Immature natural killer cell (primary cell): ENCODE measurements around the gene BPGM. TPM values are rescaled to one million over a fixed set of nuclear protein-coding genes. Genes with fewer than 3 reads are reported as not detected.

Experiments used
- DNase-seq, 3 donors: peaks; one replicate each; pipeline ENCODE4 v3.0.0; 2022; ENCODE audit warnings: mixed read lengths in 1 of 3
- H3K27ac Mint-ChIP-seq, 6 donors: one replicate each; pipeline ENCODE4 v1.8.0; 2020; ENCODE audit warnings: mixed read lengths in 6 of 6, mild to moderate bottlenecking in 5 of 6, inconsistent platforms in 4 of 6, moderate library complexity in 3 of 6
- H3K27me3 Mint-ChIP-seq, 3 donors: one replicate each; pipeline ENCODE4 v1.8.0; 2020 to 2021; ENCODE audit warnings: low read depth in 3 of 3, mild to moderate bottlenecking in 3 of 3, mixed read lengths in 3 of 3, moderate library complexity in 3 of 3, inconsistent platforms in 1 of 3
- H3K36me3 Mint-ChIP-seq, 3 donors: one replicate each; pipeline ENCODE4 v1.8.0; 2020; ENCODE audit warnings: mixed read lengths in 3 of 3, inconsistent platforms in 2 of 3, mild to moderate bottlenecking in 2 of 3
- H3K4me1 Mint-ChIP-seq, 2 donors: one replicate each; pipeline ENCODE4 v1.8.0; 2020; ENCODE audit warnings: inconsistent platforms in 2 of 2, mild to moderate bottlenecking in 2 of 2, mixed read lengths in 2 of 2, moderate library complexity in 1 of 2
- H3K4me3 Mint-ChIP-seq, 5 donors: one replicate each; pipeline ENCODE4 v1.8.0; 2020; ENCODE audit warnings: mild to moderate bottlenecking in 5 of 5, mixed read lengths in 5 of 5, inconsistent platforms in 3 of 5, moderate library complexity in 3 of 5
- H3K9me3 Mint-ChIP-seq, 6 donors: one replicate each; pipeline ENCODE4 v1.8.0; 2020; ENCODE audit warnings: mild to moderate bottlenecking in 6 of 6, mixed read lengths in 6 of 6, inconsistent platforms in 4 of 6, moderate library complexity in 3 of 6
- polyA plus RNA-seq, 3 donors: library from polyadenylated mRNA; unstranded; fragments of 300-500 nt; fragmentation: Illumina TruSeq; gene quantifications; one replicate each; pipeline ENCODE4 v1.2.3, GENCODE V29; 2021

The BPGM gene
- polyA plus RNA-seq, 3 donors from 2014 or later = 58.3 to 71.3 (median 59.5) TPM

GRCh38 chr7:134699021-134699818 is 52.6 kb downstream of the BPGM start:
- H3K27ac Mint-ChIP-seq = no peak overlapping the region
- peaks cover 0 to 4% (median 2%) of the 10 kb centered on the region in 3 donors for H3K27me3 Mint-ChIP-seq
- no peaks in the 10 kb centered on the region for H3K4me1 Mint-ChIP-seq
- no peaks in the 10 kb centered on the region for H3K9me3 Mint-ChIP-seq
- H3K36me3 Mint-ChIP-seq = no peaks in the 10 kb centered on the region
- DNase-seq = no peak
- H3K4me3 Mint-ChIP-seq = no peak overlapping the region

GRCh38 chr7:134699899-134700298 is 53.2 kb downstream of the BPGM start:
- Mint-ChIP-seq H3K4me1 (no peaks in the 10 kb centered on the region), H3K27me3 (peaks cover 0 to 2% (median 0%) of the 10 kb centered on the region in 3 donors), H3K36me3 (no peaks in the 10 kb centered on the region), H3K27ac (no peak overlapping the region), H3K4me3 (no peak overlapping the region), H3K9me3 (no peaks in the 10 kb centered on the region)
- DNase-seq = no peak

- no peaks in the 10 kb centered on the region for H3K4me1 Mint-ChIP-seq
- no peak overlapping the region for H3K4me3 Mint-ChIP-seq
- DNase-seq = peak; percentile 7 to 50 (median 29)
- no peaks in the 10 kb centered on the region for H3K9me3 Mint-ChIP-seq
- H3K27me3 Mint-ChIP-seq = peaks cover 0 to 2% (median 0%) of the 10 kb centered on the region in 3 donors
- no peak overlapping the region for H3K27ac Mint-ChIP-seq
- H3K36me3 Mint-ChIP-seq = no peaks in the 10 kb centered on the region
These were observed 54.6 kb downstream of the BPGM start for GRCh38 chr7:134701272-134701671.

- Mint-ChIP-seq H3K4me3 (no peak overlapping the region), H3K4me1 (no peaks in the 10 kb centered on the region), H3K27ac (no peak overlapping the region), H3K36me3 (no peaks in the 10 kb centered on the region), H3K9me3 (no peaks in the 10 kb centered on the region), H3K27me3 (peaks cover 0 to 2% (median 0%) of the 10 kb centered on the region in 3 donors)
- DNase-seq = no peak
These were observed 56.0 kb downstream of the BPGM start for GRCh38 chr7:134702366-134703240.

- H3K4me3 Mint-ChIP-seq = no peak overlapping the region
- H3K36me3 Mint-ChIP-seq = no peaks in the 10 kb centered on the region
- peaks cover 0 to 2% (median 0%) of the 10 kb centered on the region in 3 donors for H3K27me3 Mint-ChIP-seq
- H3K27ac Mint-ChIP-seq = no peak overlapping the region
- H3K4me1 Mint-ChIP-seq = no peaks in the 10 kb centered on the region
- DNase-seq = no peak
- H3K9me3 Mint-ChIP-seq = no peaks in the 10 kb centered on the region
These were observed 56.6 kb downstream of the BPGM start for GRCh38 chr7:134703241-134703594.

GRCh38 chr7:134703782-134704181 is 57.1 kb downstream of the BPGM start:
- no peak for DNase-seq
- no peak overlapping the region for H3K27ac Mint-ChIP-seq
- peaks cover 0 to 2% (median 0%) of the 10 kb centered on the region in 3 donors for H3K27me3 Mint-ChIP-seq
- no peaks in the 10 kb centered on the region for H3K36me3 Mint-ChIP-seq
- no peak overlapping the region for H3K4me3 Mint-ChIP-seq
- H3K9me3 Mint-ChIP-seq = no peaks in the 10 kb centered on the region
- no peaks in the 10 kb centered on the region for H3K4me1 Mint-ChIP-seq

GRCh38 chr7:134704827-134705226 is 58.2 kb downstream of the BPGM start:
- no peaks in the 10 kb centered on the region for H3K36me3 Mint-ChIP-seq
- no peaks in the 10 kb centered on the region for H3K9me3 Mint-ChIP-seq
- no peak for DNase-seq
- peaks cover 0 to 2% (median 0%) of the 10 kb centered on the region in 3 donors for H3K27me3 Mint-ChIP-seq
- H3K4me1 Mint-ChIP-seq = no peaks in the 10 kb centered on the region
- no peak overlapping the region for H3K27ac Mint-ChIP-seq
- no peak overlapping the region for H3K4me3 Mint-ChIP-seq

GRCh38 chr7:134705716-134706115 is 59.1 kb downstream of the BPGM start:
- Mint-ChIP-seq H3K27me3 (peaks cover 0 to 2% (median 0%) of the 10 kb centered on the region in 3 donors), H3K4me1 (no peaks in the 10 kb centered on the region), H3K36me3 (no peaks in the 10 kb centered on the region), H3K9me3 (no peaks in the 10 kb centered on the region), H3K4me3 (no peak overlapping the region), H3K27ac (no peak overlapping the region)
- no peak for DNase-seq

GRCh38 chr7:134706468-134706867 is 59.8 kb downstream of the BPGM start:
- H3K36me3 Mint-ChIP-seq = no peaks in the 10 kb centered on the region
- H3K27me3 Mint-ChIP-seq = peaks cover 0 to 4% (median 0%) of the 10 kb centered on the region in 3 donors
- no peak overlapping the region for H3K27ac Mint-ChIP-seq
- H3K9me3 Mint-ChIP-seq = no peaks in the 10 kb centered on the region
- H3K4me3 Mint-ChIP-seq = no peak overlapping the region
- DNase-seq = no peak
- H3K4me1 Mint-ChIP-seq = peaks cover 0 to 4% of the 10 kb centered on the region in 2 donors

- Mint-ChIP-seq H3K27ac (no peak overlapping the region), H3K27me3 (peaks cover 0 to 1% (median 0%) of the 10 kb centered on the region in 3 donors), H3K4me1 (peaks cover 0 to 4% of the 10 kb centered on the region in 2 donors), H3K9me3 (no peaks in the 10 kb centered on the region), H3K4me3 (no peak overlapping the region), H3K36me3 (no peaks in the 10 kb centered on the region)
- DNase-seq = no peak
These were observed 61.2 kb downstream of the BPGM start for GRCh38 chr7:134707663-134708378.

- DNase-seq = no peak
- H3K4me3 Mint-ChIP-seq = no peak overlapping the region
- no peaks in the 10 kb centered on the region for H3K9me3 Mint-ChIP-seq
- no peak overlapping the region for H3K27ac Mint-ChIP-seq
- H3K4me1 Mint-ChIP-seq = peaks cover 0 to 4% of the 10 kb centered on the region in 2 donors
- H3K27me3 Mint-ChIP-seq = peaks cover 0 to 5% (median 1%) of the 10 kb centered on the region in 3 donors
- H3K36me3 Mint-ChIP-seq = no peaks in the 10 kb centered on the region
These were observed 62.0 kb downstream of the BPGM start for GRCh38 chr7:134708692-134709091.

- Mint-ChIP-seq H3K4me1 (peaks cover 0 to 4% of the 10 kb centered on the region in 2 donors), H3K27me3 (peaks cover 0 to 5% (median 1%) of the 10 kb centered on the region in 3 donors), H3K27ac (no peak overlapping the region), H3K36me3 (no peaks in the 10 kb centered on the region), H3K4me3 (no peak overlapping the region), H3K9me3 (no peaks in the 10 kb centered on the region)
- DNase-seq = no peak
These were observed 62.5 kb downstream of the BPGM start for GRCh38 chr7:134709197-134709596.

GRCh38 chr7:134710511-134710853 is 63.8 kb downstream of the BPGM start:
- Mint-ChIP-seq H3K27me3 (peaks cover 0 to 5% (median 1%) of the 10 kb centered on the region in 3 donors), H3K9me3 (no peaks in the 10 kb centered on the region), H3K36me3 (no peaks in the 10 kb centered on the region), H3K4me1 (peaks cover 0 to 4% of the 10 kb centered on the region in 2 donors), H3K4me3 (no peak overlapping the region), H3K27ac (no peak overlapping the region)
- DNase-seq = no peak
